HepG2 (cell line): ENCODE results near the gene LRTM2. TPM values are rescaled to one million over a fixed set of nuclear protein-coding genes. Genes with fewer than 3 reads are reported as not detected.

ENCODE experiments used
- ATAC-seq: fragments of 200-7000 bp; cut with Tn5 transposase; 3 replicates; pipeline ENCODE4 v1.9.1; 2020; ENCODE audit warnings: mild to moderate bottlenecking, moderate library complexity
- BruUV-seq: library from RNA; stranded (reverse); fragments of 400-500 nt; replicated peaks from 2 replicates; lab custom pipeline; 2021; lab: Mats Ljungman, UMichigan
- CTCF ChIA-PET: fragments of 300-600 bp; formaldehyde crosslinking; extraction: SDS; loops from one replicate; lab custom pipeline; 2021; ENCODE audit warnings: low total read pairs, inconsistent platforms, low intra/inter-chr PET ratio; lab: Yijun Ruan, JAX
- POLR2A ChIA-PET: fragments of 350-600 bp; sonication (Branson Sonifier 250); formaldehyde crosslinking; loops from one replicate; lab custom pipeline; 2020; ENCODE audit warnings: antibody characterized with exemption, inconsistent platforms; lab: Yijun Ruan, JAX
- DNase-seq: peaks from one replicate; pipeline ENCODE4 v3.0.0-alpha.2; 2015; ENCODE audit warnings: low spot score
- FAIRE-seq: peaks from 3 replicates; lab custom pipeline; 2011; peaks lifted over from hg19 to GRCh38; lab: Jason Lieb, UNC
- H2AFZ ChIP-seq: one replicate; pipeline ENCODE4 v1.6.1; 2011; ENCODE audit warnings: low read length, inconsistent platforms
- H3K27ac ChIP-seq: fragments of 300-600 bp; 3 replicates; pipeline ENCODE4 v1.8.0; 2011; ENCODE audit warnings: mixed run types, mild to moderate bottlenecking, mixed read lengths, low read length, inconsistent platforms; ENCODE audit not compliant: insufficient read depth; ENCODE audit errors: extremely low read length
- H3K27me3 ChIP-seq, 2 experiments: fragments of 200-600 bp in 1 of 2; 2 replicates in 1 of 2; 3 replicates in 1 of 2; pipeline versions ENCODE4 v1.6.0 to v1.8.0; 2011; ENCODE audit warnings: low read length in 2 of 2, mild to moderate bottlenecking in 2 of 2, moderate library complexity in 2 of 2, inconsistent platforms in 1 of 2; ENCODE audit not compliant: insufficient read depth in 2 of 2, control insufficient read depth in 1 of 2
- H3K36me3 ChIP-seq, 2 experiments: fragments of 200-600 bp in 1 of 2; replicated peaks in 1 of 2; 2 replicates in 1 of 2; 3 replicates in 1 of 2; pipeline versions ENCODE4 v1.5.1 to v1.8.0; 2011; ENCODE audit warnings: low read length in 2 of 2, inconsistent platforms in 1 of 2; ENCODE audit not compliant: insufficient read depth in 2 of 2, control insufficient read depth in 1 of 2
- H3K4me1 ChIP-seq: 2 replicates; pipeline ENCODE4 v1.5.1; 2012; ENCODE audit warnings: low read length, inconsistent platforms; ENCODE audit not compliant: insufficient read depth
- H3K4me2 ChIP-seq: 2 replicates; pipeline ENCODE4 v1.6.0; 2011; ENCODE audit warnings: low read depth, low read length, inconsistent platforms
- H3K4me3 ChIP-seq, 3 experiments: fragments of 200-600 bp in 1 of 3; sonication (generic), shearing (Covaris generic) in 1 of 3; replicated peaks in 1 of 3; 2 replicates each; pipeline ENCODE4 v1.5.1; 2011 to 2016; ENCODE audit warnings: low read length in 3 of 3, inconsistent platforms in 2 of 3, low read depth in 2 of 3, mild to moderate bottlenecking in 2 of 3, control low read depth in 1 of 3, mixed read lengths in 1 of 3; ENCODE audit not compliant: insufficient read depth in 1 of 3
- H3K79me2 ChIP-seq: one replicate; pipeline ENCODE4 v1.6.1; 2011; ENCODE audit warnings: low read length, inconsistent platforms; ENCODE audit not compliant: insufficient read depth
- H3K9ac ChIP-seq: 2 replicates; pipeline ENCODE4 v1.6.0; 2011; ENCODE audit warnings: mild to moderate bottlenecking, low read depth, low read length, inconsistent platforms; ENCODE audit not compliant: insufficient read depth
- H3K9me3 ChIP-seq: 2 replicates; pipeline ENCODE4 v1.5.1; 2012; ENCODE audit warnings: mild to moderate bottlenecking, low read length
- H4K20me1 ChIP-seq: 2 replicates; pipeline ENCODE4 v1.6.0; 2011; ENCODE audit warnings: inconsistent platforms, mild to moderate bottlenecking, low read length, moderate library complexity; ENCODE audit not compliant: insufficient read depth
- HMG20B ChIP-seq: conservative IDR thresholded peaks from 2 replicates; pipeline ENCODE4 v1.6.1; 2016; ENCODE audit warnings: missing genetic modification reagents, missing compliant biosample characterization
- KLF11 ChIP-seq: IDR thresholded peaks from 2 replicates; pipeline ENCODE4 v1.6.1; 2016; ENCODE audit warnings: missing compliant biosample characterization
- MBD4 ChIP-seq: IDR thresholded peaks from 2 replicates; pipeline ENCODE4 v1.6.1; 2012; ENCODE audit warnings: low read length, inconsistent platforms, borderline replicate concordance
- MED8 ChIP-seq: sonication (generic); formaldehyde crosslinking; IDR thresholded peaks from 2 replicates; pipeline ENCODE4 v1.8.1; 2023; ENCODE audit warnings: mild to moderate bottlenecking, missing genetic modification reagents; ENCODE audit not compliant: insufficient replicate concordance
- SRF ChIP-seq: IDR thresholded peaks from 2 replicates; pipeline ENCODE4 v1.6.1; 2011; ENCODE audit warnings: mild to moderate bottlenecking, low read depth, low read length, moderate library complexity
- ZBTB43 ChIP-seq: sonication (generic); formaldehyde crosslinking; conservative IDR thresholded peaks from 2 replicates; pipeline ENCODE4 v1.4.0; 2020; ENCODE audit warnings: missing genetic modification reagents
- ZFP62 ChIP-seq: sonication (generic); formaldehyde crosslinking; IDR thresholded peaks from 2 replicates; pipeline ENCODE4 v1.4.0; 2020; ENCODE audit warnings: missing genetic modification reagents
- ZNF253 ChIP-seq: sonication (generic); formaldehyde crosslinking; IDR thresholded peaks from 2 replicates; pipeline ENCODE4 v1.8.0; 2022; ENCODE audit warnings: mild to moderate bottlenecking, missing genetic modification reagents, borderline replicate concordance
- ZNF878 ChIP-seq: sonication (generic); formaldehyde crosslinking; IDR thresholded peaks from 2 replicates; pipeline ENCODE4 v1.8.1; 2023; ENCODE audit warnings: mild to moderate bottlenecking, missing genetic modification reagents, moderate library complexity
- WGBS: methylation state at CpG from one replicate; pipeline ENCODE4 v1.1.6; 2017; ENCODE audit warnings: low lambda C conversion rate; 5-methylcytosine and 5-hydroxymethylcytosine counted together
- in situ Hi-C: cut with HindIII; loops from 2 replicates; pipeline ENCODE4 v1.10.0; 2017; ENCODE audit warnings: low pct_unique_long_range_greater_than_20kb; ENCODE audit not compliant: extremely low pct_ligation_motif_present
- intact Hi-C: fragments of 100-400 bp; cut with micrococcal nuclease; formaldehyde crosslinking; loops from one replicate; pipeline ENCODE4 v1.10.0; 2022; ENCODE audit not compliant: unreplicated experiment
- polyA plus RNA-seq, 8 experiments: library from polyadenylated mRNA; depleted of rRNA in 3 of 8; stranded (reverse) in 7 of 8; unstranded in 1 of 8; fragments of >200 nt; fragmentation: Illumina TruSeq in 4 of 8; extraction: Trizol in 4 of 8; gene quantifications; 2 replicates each; pipeline versions ENCODE4 v1.2.1 to v1.2.3, GENCODE V29; 2011 to 2016; ENCODE audit warnings: low read depth in 4 of 8, missing spikeins in 1 of 8, mixed read lengths in 1 of 8; ENCODE audit not compliant: insufficient read depth in 1 of 8
- total RNA-seq, 5 experiments: library from RNA; depleted of rRNA; stranded (reverse); fragments of >200 nt; fragmentation: Illumina TruSeq; extraction: Trizol; gene quantifications; 2 replicates each; pipeline ENCODE4 v1.2.3, GENCODE V29; 2016; ENCODE audit warnings: low read depth in 1 of 5
- TF ChIP-seq, protein P1 (sequence below): sonication (generic); formaldehyde crosslinking; conservative IDR thresholded peaks from 2 replicates; pipeline ENCODE4 v1.4.0; 2020; ENCODE audit warnings: missing genetic modification reagents

LRTM2 gene
- total and polyA plus RNA-seq, 2 of the 13 experiments (the other 11 are each of a cell fraction or from before 2014, with no cell fraction given): 0.09 TPM; not detected in 1

DNA sequence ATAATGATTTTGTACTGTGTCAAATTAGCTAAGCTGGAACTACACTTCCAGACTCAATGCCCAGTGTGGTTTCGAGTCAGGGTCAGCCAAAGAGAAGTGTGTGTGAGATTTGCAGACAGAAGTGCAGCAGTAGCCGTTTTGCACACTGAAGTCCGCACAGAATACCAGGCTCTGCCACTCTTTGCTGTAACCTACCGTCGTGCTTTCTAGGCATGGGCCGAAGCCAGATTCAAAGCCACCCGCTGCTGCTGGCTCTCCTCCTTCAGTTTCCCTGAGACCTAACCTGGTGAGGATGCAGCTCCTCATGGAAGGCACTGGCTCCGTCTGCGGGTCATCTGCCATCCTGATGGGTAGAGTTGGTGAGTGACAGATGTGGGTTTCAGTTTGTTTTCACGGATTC is 48.8 kb downstream of the LRTM2 start:
- BruUV-seq: no TSS peak
- DNase-seq: no peak
- H3K79me2 ChIP-seq: no peaks in the 10 kb centered on the region

More for the DNA sequence above, 48.8 kb downstream of the LRTM2 start:
- no peak for FAIRE-seq
- no peak overlapping the region for H3K4me2 ChIP-seq
- POLR2A ChIA-PET: no interaction called here
- H3K9ac ChIP-seq: no peak overlapping the region
- H4K20me1 ChIP-seq: no peaks in the 10 kb centered on the region
- WGBS: 69% methylated on average over 10 of the region's 10 CpGs
- TF ChIP-seq KLF11 (CRISPR knock-in tag): no peak
- TF ChIP-seq ZBTB43 (CRISPR knock-in tag): no peak
- TF ChIP-seq ZNF878: no peak
- TF ChIP-seq ZFP62 (CRISPR knock-in tag): no peak
- no peak for TF ChIP-seq HMG20B (CRISPR knock-in tag)
- no peak for TF ChIP-seq MBD4
- TF ChIP-seq, protein P1, sequence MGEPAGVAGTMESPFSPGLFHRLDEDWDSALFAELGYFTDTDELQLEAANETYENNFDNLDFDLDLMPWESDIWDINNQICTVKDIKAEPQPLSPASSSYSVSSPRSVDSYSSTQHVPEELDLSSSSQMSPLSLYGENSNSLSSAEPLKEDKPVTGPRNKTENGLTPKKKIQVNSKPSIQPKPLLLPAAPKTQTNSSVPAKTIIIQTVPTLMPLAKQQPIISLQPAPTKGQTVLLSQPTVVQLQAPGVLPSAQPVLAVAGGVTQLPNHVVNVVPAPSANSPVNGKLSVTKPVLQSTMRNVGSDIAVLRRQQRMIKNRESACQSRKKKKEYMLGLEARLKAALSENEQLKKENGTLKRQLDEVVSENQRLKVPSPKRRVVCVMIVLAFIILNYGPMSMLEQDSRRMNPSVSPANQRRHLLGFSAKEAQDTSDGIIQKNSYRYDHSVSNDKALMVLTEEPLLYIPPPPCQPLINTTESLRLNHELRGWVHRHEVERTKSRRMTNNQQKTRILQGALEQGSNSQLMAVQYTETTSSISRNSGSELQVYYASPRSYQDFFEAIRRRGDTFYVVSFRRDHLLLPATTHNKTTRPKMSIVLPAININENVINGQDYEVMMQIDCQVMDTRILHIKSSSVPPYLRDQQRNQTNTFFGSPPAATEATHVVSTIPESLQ (CRISPR knock-in tag): no peak
- TF ChIP-seq MED8 (CRISPR knock-in tag): no peak
- TF ChIP-seq ZNF253 (CRISPR knock-in tag): no peak
- TF ChIP-seq SRF: no peak
- TF ChIP-seq, all 625 proteins: peak for 0
- in situ Hi-C loops: no loop called here
- peaks cover 2 to 9% of the 10 kb centered on the region in 2 experiments; a peak in 4 of 5 replicates for H3K27me3 ChIP-seq
- CTCF ChIA-PET: no interaction called here
- no peak overlapping the region for H3K4me3 ChIP-seq
- no peak overlapping the region for H3K27ac ChIP-seq
- intact Hi-C loops: no loop called here
- H3K4me1 ChIP-seq: peaks cover 14% of the 10 kb centered on the region
- H3K36me3 ChIP-seq: no peaks in the 10 kb centered on the region
- no peak for ATAC-seq
- H2AFZ ChIP-seq: no peak overlapping the region
- H3K9me3 ChIP-seq: no peaks in the 10 kb centered on the region
